ENCODE measurements around the gene IL17B.
A peak's percentile ranks its signal among the peaks of the same experiment; 100 is the strongest.

The IL17B gene

GRCh38 chr5:149376711-149377447 lies 2.2 kb downstream of the IL17B start:
- DNase-seq (ENCODE audit: low read depth in 1 of 2, low spot score in 1 of 2) = no peak
- in situ Hi-C loops (cut with HindIII; ENCODE audit: low pct_unique_long_range_greater_than_20kb, low sequenced_read_pairs) = no loop called here
- no peak for TF ChIP-seq JUND (IDR thresholded peaks at IDR 0.05; ENCODE audit: low read depth)

GRCh38 chr5:149376104-149376503 lies 3.0 kb downstream of the IL17B start:
- no peak for TF ChIP-seq JUND (IDR thresholded peaks at IDR 0.05; ENCODE audit: low read depth)
- DNase-seq (ENCODE audit: low read depth in 1 of 2, low spot score in 1 of 2) = no peak
- in situ Hi-C loops (cut with HindIII; ENCODE audit: low pct_unique_long_range_greater_than_20kb, low sequenced_read_pairs) = no loop called here

DNA sequence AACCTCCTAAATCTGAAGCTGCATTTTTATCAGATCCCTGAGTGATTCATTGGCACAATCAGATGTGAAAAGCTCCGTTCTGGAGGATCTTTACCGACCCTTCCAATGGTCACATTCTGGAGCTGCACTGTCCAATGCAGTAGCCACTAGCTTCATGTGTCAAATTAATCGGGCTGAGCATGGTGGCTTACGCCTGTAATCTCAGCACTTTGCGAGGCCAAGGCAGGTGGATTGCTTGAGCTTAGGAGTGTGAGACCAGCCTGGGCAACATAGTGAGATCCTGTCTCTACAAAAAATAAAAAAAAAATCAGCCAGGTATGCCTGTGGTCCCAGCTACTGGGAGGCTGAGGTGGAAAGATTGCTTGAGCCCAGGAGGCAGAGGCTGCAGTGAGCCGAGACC lies 3.7 kb downstream of the IL17B start:
- in situ Hi-C loops (cut with HindIII; ENCODE audit: low pct_unique_long_range_greater_than_20kb, low sequenced_read_pairs) = no loop called here

DNA sequence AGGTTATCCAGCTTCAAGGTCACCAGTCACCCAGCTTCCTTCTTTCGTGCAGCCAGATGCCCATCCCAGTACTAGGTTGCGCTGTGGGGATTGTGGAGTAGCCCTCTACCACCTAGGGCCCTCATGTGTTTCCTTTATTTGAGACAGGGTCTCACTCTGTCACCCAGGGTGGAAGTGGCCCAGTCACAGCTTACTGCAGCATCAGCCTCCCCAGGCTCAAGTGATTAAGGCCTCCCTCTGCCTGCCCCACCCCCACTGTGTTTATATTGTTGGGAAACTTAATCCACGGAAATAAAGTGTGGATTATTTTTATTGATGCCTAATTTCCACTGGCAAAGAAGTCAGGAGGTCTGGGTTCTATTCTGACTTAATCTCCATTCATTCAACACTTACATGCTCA lies 4.3 kb downstream of the IL17B start:
- DNase-seq (ENCODE audit: low read depth in 1 of 2, low spot score in 1 of 2) = no peak
- in situ Hi-C loops (cut with HindIII; ENCODE audit: low pct_unique_long_range_greater_than_20kb, low sequenced_read_pairs) = no loop called here
- no peak for TF ChIP-seq JUND (IDR thresholded peaks at IDR 0.05; ENCODE audit: low read depth)

More for the DNA sequence above, 3.7 kb downstream of the IL17B start:
- TF ChIP-seq JUND (IDR thresholded peaks at IDR 0.05; ENCODE audit: low read depth) = no peak
- DNase-seq (ENCODE audit: low read depth in 1 of 2, low spot score in 1 of 2) = no peak

GRCh38 chr5:149374303-149374702 lies 4.8 kb downstream of the IL17B start:
- TF ChIP-seq JUND (IDR thresholded peaks at IDR 0.05; ENCODE audit: low read depth) = no peak
- no peak for DNase-seq (ENCODE audit: low read depth in 1 of 2, low spot score in 1 of 2)
- in situ Hi-C loops (cut with HindIII; ENCODE audit: low pct_unique_long_range_greater_than_20kb, low sequenced_read_pairs) = no loop called here

- no peak for DNase-seq (ENCODE audit: low read depth in 1 of 2, low spot score in 1 of 2)
- in situ Hi-C loops (cut with HindIII; ENCODE audit: low pct_unique_long_range_greater_than_20kb, low sequenced_read_pairs) = no loop called here
- TF ChIP-seq JUND (IDR thresholded peaks at IDR 0.05; ENCODE audit: low read depth) = no peak
These were observed 6.2 kb downstream of the IL17B start for GRCh38 chr5:149372932-149373331.

- in situ Hi-C loops (cut with HindIII; ENCODE audit: low pct_unique_long_range_greater_than_20kb, low sequenced_read_pairs) = no loop called here
These were observed 6.9 kb downstream of the IL17B start for GRCh38 chr5:149372076-149372795.

DNA sequence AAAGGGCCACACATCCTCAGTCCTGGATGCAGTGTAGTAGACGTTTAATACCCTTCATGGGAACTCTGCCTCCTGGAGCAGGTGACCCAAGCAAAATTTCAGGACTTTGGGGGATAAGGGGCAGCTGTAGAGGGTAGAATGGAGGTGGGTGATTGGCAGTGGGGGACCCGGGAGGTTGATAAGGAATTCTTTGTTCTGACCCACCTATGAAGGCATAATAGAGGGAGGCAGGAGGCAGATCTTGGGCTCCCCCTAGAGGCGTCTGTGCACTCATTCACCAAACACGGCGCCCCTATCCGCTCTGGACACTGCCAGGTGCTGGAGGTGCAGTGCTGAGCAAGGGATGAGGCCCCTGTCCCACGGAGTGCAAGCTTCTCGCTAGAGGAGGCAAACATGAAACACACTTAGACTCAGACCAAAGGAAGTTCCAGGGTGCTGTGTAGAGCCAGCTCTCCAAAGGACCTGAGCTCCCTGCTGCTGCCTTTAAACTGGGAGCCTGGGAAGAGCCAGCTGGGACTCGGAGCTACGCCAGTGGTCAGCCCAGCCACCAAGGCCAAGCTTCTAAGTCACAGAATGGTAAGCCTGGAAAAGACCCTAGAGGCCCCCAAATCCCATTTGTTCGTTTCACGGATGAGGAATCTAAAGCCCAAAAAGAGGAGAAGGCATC lies 7.7 kb downstream of the IL17B start:
- peak; percentile 75 to 79 for DNase-seq (ENCODE audit: low read depth in 1 of 2, low spot score in 1 of 2)
- TF ChIP-seq JUND (IDR thresholded peaks at IDR 0.05; ENCODE audit: low read depth) = no peak
- in situ Hi-C loops (cut with HindIII; ENCODE audit: low pct_unique_long_range_greater_than_20kb, low sequenced_read_pairs) = no loop called here

More at GRCh38 chr5:149372076-149372795, 6.9 kb downstream of the IL17B start:
- no peak for DNase-seq (ENCODE audit: low read depth in 1 of 2, low spot score in 1 of 2)
- no peak for TF ChIP-seq JUND (IDR thresholded peaks at IDR 0.05; ENCODE audit: low read depth)

DNA sequence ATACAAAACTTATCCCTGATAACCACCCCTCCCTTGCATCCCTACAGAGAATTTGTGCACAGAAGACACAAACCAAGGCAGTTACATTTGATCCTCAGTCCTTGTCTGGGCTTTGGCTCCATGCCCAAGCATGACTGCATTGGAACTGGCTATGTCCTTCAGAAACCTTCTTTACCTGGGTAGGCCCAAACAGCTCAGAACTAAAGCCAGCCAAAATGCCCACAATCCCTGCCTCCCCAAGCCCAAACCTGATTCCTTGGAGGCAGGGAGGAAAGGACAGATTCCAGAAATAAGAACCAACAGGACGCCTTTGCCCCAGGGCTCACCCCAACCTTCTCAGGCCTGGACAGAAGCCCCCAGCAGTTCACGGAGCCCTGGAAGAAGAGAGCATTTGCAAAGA lies 8.2 kb downstream of the IL17B start:
- TF ChIP-seq JUND (IDR thresholded peaks at IDR 0.05; ENCODE audit: low read depth) = no peak
- in situ Hi-C loops (cut with HindIII; ENCODE audit: low pct_unique_long_range_greater_than_20kb, low sequenced_read_pairs) = no loop called here
- DNase-seq (ENCODE audit: low read depth in 1 of 2, low spot score in 1 of 2) = no peak

DNA sequence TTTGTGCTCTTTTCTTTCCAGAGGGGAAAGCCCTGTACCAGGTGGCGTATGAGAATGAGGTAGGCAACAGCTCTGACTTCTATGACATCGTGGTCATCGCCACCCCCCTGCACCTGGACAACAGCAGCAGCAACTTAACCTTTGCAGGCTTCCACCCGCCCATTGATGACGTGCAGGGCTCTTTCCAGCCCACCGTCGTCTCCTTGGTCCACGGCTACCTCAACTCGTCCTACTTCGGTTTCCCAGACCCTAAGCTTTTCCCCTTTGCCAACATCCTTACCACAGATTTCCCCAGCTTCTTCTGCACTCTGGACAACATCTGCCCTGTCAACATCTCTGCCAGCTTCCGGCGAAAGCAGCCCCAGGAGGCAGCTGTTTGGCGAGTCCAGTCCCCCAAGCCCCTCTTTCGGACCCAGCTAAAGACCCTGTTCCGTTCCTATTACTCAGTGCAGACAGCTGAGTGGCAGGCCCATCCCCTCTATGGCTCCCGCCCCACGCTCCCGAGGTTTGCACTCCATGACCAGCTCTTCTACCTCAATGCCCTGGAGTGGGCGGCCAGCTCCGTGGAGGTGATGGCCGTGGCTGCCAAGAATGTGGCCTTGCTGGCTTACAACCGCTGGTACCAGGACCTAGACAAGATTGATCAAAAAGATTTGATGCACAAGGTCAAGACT lies 11.0 kb downstream of the IL17B start:
- no peak for DNase-seq (ENCODE audit: low read depth in 1 of 2, low spot score in 1 of 2)
- in situ Hi-C loops (cut with HindIII; ENCODE audit: low pct_unique_long_range_greater_than_20kb, low sequenced_read_pairs) = no loop called here

DNA sequence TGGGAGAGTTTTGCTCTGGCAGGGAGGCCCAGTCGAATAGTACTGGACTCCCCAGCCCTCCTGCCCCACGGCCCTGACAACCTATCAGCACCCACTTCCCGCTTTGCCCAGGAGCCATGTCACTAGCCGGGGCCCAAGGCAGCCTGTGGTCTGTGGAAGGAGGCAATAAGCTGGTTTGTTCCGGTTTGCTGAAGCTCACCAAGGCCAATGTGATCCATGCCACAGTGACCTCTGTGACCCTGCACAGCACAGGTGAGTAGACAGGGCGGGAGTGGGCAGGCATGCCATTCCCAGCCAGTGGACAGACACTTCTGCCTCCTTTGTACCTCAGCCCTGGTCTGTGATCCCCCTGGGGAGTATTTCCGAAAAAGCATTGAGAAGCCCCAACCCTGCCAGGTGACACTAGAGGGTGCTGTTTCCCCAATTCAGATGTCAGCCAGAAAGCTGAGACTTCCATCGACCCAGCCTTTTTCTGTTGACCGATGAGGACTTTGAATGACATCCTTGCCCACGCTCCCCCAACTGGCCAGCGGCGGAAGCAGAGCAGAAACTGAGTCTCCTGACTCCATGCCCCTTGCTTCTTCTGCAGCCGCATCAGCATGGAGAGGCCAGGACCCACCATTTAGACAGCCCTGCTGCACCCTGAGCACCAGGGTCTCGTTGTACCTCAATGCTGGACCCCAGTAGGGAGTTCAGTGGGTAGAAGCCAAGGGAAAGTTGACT lies 11.7 kb downstream of the IL17B start:
- no peak for TF ChIP-seq JUND (IDR thresholded peaks at IDR 0.05; ENCODE audit: low read depth)
- in situ Hi-C loops (cut with HindIII; ENCODE audit: low pct_unique_long_range_greater_than_20kb, low sequenced_read_pairs) = no loop called here
- DNase-seq (ENCODE audit: low read depth in 1 of 2, low spot score in 1 of 2) = peak; percentile 84 to 86

More for the DNA sequence above, 11.0 kb downstream of the IL17B start:
- TF ChIP-seq JUND (IDR thresholded peaks at IDR 0.05; ENCODE audit: low read depth) = no peak

DNA sequence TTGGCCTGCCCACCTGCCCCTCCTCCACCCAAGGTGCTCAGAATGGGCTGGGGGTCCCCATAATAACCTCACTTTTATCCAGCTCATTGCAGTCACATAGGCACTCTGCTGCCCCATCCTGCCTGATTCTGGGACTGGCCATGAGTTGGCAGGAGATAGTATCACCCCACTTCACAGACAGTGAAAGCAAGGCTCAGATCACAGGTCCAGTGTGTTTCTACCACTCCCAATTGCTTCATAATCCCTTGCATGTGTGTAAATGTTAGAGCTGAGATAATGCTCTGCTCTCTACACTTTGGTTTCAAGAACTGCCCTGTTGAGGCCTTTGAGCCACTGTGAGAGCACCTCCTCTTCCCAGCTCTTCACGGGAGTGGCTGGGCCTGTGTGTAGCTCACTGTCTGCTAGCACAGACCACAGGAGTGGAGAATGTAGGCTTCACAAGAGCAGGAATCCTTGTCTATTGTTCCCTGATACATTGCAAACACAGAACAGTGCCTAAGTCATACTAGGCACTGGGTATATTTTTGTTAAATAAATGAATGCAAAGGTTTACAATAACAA lies 12.8 kb downstream of the IL17B start:
- no peak for DNase-seq (ENCODE audit: low read depth in 1 of 2, low spot score in 1 of 2)
- TF ChIP-seq JUND (IDR thresholded peaks at IDR 0.05; ENCODE audit: low read depth) = no peak
- in situ Hi-C loops (cut with HindIII; ENCODE audit: low pct_unique_long_range_greater_than_20kb, low sequenced_read_pairs) = no loop called here

Measured in T47D (cell line).